Measurements from ENCODE around the gene CENPC. TPM values are rescaled to one million over a fixed set of nuclear protein-coding genes. Genes with fewer than 3 reads are reported as not detected.
"Not testable (repeated sequence)": the region's sequence is repeated elsewhere in the genome, so short reads cannot be mapped to it uniquely, and the experiment has no call there.

CENPC gene
- total RNA-seq, 6 donors from 2014 or later: 13.6 to 75.4 (median 18.5) TPM

DNA sequence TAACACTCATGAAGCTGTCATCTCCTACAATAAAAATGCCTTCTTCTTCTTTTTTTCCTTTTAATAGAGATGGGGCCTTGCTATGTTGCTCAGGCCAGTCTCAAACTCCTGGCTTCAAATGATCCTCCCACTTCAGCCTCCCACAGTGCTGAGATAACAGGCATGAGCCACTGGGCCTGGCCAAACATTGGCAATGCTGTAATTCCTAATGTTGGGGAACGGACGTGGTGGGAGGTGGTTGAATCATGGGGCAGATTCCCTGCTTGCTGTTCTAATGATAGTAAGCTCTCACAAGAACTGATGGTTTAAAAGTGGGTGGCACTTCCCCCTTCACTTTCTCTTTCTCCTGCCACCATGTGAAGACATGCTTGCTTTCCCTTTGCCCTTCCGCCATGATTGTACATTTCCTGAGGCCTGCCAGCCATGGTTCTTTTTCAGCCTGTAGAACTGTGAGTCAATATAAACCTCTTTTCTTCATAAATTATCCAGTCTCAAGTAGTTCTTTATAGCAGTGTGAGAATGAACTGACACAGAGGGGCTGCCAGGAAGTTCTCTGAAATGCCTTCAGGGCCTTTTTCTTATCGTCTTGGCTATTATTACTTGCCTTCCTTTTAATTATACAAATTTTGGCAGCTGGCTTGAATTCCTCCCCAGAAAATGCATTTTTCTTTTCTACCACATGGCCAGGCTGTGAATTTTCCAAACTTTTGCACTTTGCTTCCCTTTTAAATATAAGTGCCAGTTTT is 93.0 kb downstream of the CENPC start:
- H3K4me1 ChIP-seq: no peaks in the 10 kb centered on the region
- DNase-seq (no peak), ATAC-seq (ENCODE audit: low FRiP score in 2 of 2) (no peak)
- H3K9me3 ChIP-seq: no peaks in the 10 kb centered on the region
- H3K4me3 ChIP-seq: no peak overlapping the region
- H3K27me3 ChIP-seq: no peaks in the 10 kb centered on the region
- TF ChIP-seq, protein P1, sequence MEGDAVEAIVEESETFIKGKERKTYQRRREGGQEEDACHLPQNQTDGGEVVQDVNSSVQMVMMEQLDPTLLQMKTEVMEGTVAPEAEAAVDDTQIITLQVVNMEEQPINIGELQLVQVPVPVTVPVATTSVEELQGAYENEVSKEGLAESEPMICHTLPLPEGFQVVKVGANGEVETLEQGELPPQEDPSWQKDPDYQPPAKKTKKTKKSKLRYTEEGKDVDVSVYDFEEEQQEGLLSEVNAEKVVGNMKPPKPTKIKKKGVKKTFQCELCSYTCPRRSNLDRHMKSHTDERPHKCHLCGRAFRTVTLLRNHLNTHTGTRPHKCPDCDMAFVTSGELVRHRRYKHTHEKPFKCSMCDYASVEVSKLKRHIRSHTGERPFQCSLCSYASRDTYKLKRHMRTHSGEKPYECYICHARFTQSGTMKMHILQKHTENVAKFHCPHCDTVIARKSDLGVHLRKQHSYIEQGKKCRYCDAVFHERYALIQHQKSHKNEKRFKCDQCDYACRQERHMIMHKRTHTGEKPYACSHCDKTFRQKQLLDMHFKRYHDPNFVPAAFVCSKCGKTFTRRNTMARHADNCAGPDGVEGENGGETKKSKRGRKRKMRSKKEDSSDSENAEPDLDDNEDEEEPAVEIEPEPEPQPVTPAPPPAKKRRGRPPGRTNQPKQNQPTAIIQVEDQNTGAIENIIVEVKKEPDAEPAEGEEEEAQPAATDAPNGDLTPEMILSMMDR (IDR thresholded peaks at IDR 0.05): no peak
- no peak for TF ChIP-seq EP300 (IDR thresholded peaks at IDR 0.05)
- no peak for TF ChIP-seq POLR2A (IDR thresholded peaks at IDR 0.05)
- H3K36me3 ChIP-seq: peaks cover 0 to 10% (median 0%) of the 10 kb centered on the region in 4 donors
- H3K27ac ChIP-seq: no peak overlapping the region
- WGBS, 2 donors: 92 to 95% methylated on average over 4 of the region's 4 CpGs

- H3K36me3 ChIP-seq: peaks cover 0 to 10% (median 0%) of the 10 kb centered on the region in 4 donors
- WGBS, 2 donors: 96% methylated on average over 6 of the region's 6 CpGs
- no peak overlapping the region for H3K4me3 ChIP-seq
- no peak overlapping the region for H3K27ac ChIP-seq
- no peaks in the 10 kb centered on the region for H3K27me3 ChIP-seq
- H3K9me3 ChIP-seq: no peaks in the 10 kb centered on the region
- TF ChIP-seq, protein P1 (IDR thresholded peaks at IDR 0.05): no peak
- TF ChIP-seq EP300 (IDR thresholded peaks at IDR 0.05): no peak
- TF ChIP-seq POLR2AphosphoS5 (IDR thresholded peaks at IDR 0.05): no peak
- TF ChIP-seq POLR2A (IDR thresholded peaks at IDR 0.05): no peak
- H3K4me1 ChIP-seq: no peaks in the 10 kb centered on the region
- no peak for DNase-seq
- ATAC-seq (ENCODE audit: low FRiP score in 2 of 2): no peak
Observed at GRCh38 chr4:67451464-67451863, 93.8 kb downstream of the CENPC start.

- TF ChIP-seq EP300 (IDR thresholded peaks at IDR 0.05): no peak
- TF ChIP-seq, protein P1 (IDR thresholded peaks at IDR 0.05): no peak
- TF ChIP-seq POLR2A (IDR thresholded peaks at IDR 0.05): no peak
- TF ChIP-seq POLR2AphosphoS5 (IDR thresholded peaks at IDR 0.05): no peak
- Histone ChIP-seq H3K9me3 (no peaks in the 10 kb centered on the region), H3K27ac (no peak overlapping the region), H3K36me3 (peaks cover 0 to 2% (median 0%) of the 10 kb centered on the region in 4 donors), H3K4me3 (no peak overlapping the region), H3K27me3 (no peaks in the 10 kb centered on the region), H3K4me1 (no peaks in the 10 kb centered on the region)
- ATAC-seq (ENCODE audit: low FRiP score in 2 of 2) (no peak), DNase-seq (no peak)
Observed at GRCh38 chr4:67448621-67449020, 96.7 kb downstream of the CENPC start.

GRCh38 chr4:67447873-67448272 is 97.4 kb downstream of the CENPC start:
- WGBS, 2 donors: 100% methylated on average over 1 of the region's 1 CpG
- TF ChIP-seq, protein P1 (IDR thresholded peaks at IDR 0.05): no peak
- TF ChIP-seq POLR2A (IDR thresholded peaks at IDR 0.05) (no peak), EP300 (IDR thresholded peaks at IDR 0.05) (no peak), POLR2AphosphoS5 (IDR thresholded peaks at IDR 0.05) (no peak)
- H3K36me3 ChIP-seq: no peaks in the 10 kb centered on the region

GRCh38 chr4:67446811-67447210 is 98.5 kb downstream of the CENPC start:
- H3K36me3 ChIP-seq: no peaks in the 10 kb centered on the region
- WGBS, 2 donors: 47 to 71% methylated on average over 1 of the region's 1 CpG
- ATAC-seq (ENCODE audit: low FRiP score in 2 of 2): no peak
- H3K27ac ChIP-seq: no peak overlapping the region
- no peak for DNase-seq
- H3K4me3 ChIP-seq: no peak overlapping the region
- H3K27me3 ChIP-seq: no peaks in the 10 kb centered on the region
- H3K9me3 ChIP-seq: no peaks in the 10 kb centered on the region
- H3K4me1 ChIP-seq: no peaks in the 10 kb centered on the region
- TF ChIP-seq, protein P1 (IDR thresholded peaks at IDR 0.05): no peak
- no peak for TF ChIP-seq POLR2AphosphoS5 (IDR thresholded peaks at IDR 0.05)
- TF ChIP-seq POLR2A (IDR thresholded peaks at IDR 0.05): no peak
- no peak for TF ChIP-seq EP300 (IDR thresholded peaks at IDR 0.05)

More at GRCh38 chr4:67447873-67448272, 97.4 kb downstream of the CENPC start:
- Histone ChIP-seq H3K9me3 (no peaks in the 10 kb centered on the region), H3K27me3 (no peaks in the 10 kb centered on the region), H3K27ac (no peak overlapping the region), H3K4me3 (no peak overlapping the region), H3K4me1 (no peaks in the 10 kb centered on the region)
- ATAC-seq (ENCODE audit: low FRiP score in 2 of 2) (no peak), DNase-seq (no peak)

GRCh38 chr4:67445881-67446280 is 99.4 kb downstream of the CENPC start:
- 79 to 81% methylated on average over 25 of the region's 25 CpGs for WGBS, 2 donors
- H3K36me3 ChIP-seq; H3K4me3 ChIP-seq; H3K9me3 ChIP-seq; H3K4me1 ChIP-seq; ATAC-seq (ENCODE audit: low FRiP score in 2 of 2); H3K27me3 ChIP-seq; H3K27ac ChIP-seq: not testable (repeated sequence)
- DNase-seq: peak in 1 of 2 donors; percentile 80

Data from upper lobe of left lung (tissue), 6 donors.